ENCODE data around the gene ING3.

DNA sequence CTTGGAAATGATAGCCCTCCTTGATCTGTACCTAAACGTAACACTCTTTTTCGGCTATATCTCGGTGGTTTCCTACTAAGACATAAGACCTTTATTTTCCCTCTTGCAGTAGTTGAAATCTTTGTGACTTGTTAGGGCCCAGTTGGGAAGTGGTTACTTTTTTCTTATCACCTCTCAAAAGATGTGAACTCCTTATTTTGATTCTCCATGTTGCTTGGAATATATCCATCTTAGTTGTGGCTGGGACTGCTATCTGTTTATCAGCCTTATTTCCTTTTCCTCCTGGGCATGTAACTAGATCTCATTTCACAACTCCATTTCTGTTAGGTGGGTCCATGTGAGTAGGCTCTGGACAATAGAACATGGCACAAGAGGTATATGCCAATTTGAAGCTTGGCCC lies 33.8 kb downstream of the ING3 start:
- TF ChIP-seq, protein P1, sequence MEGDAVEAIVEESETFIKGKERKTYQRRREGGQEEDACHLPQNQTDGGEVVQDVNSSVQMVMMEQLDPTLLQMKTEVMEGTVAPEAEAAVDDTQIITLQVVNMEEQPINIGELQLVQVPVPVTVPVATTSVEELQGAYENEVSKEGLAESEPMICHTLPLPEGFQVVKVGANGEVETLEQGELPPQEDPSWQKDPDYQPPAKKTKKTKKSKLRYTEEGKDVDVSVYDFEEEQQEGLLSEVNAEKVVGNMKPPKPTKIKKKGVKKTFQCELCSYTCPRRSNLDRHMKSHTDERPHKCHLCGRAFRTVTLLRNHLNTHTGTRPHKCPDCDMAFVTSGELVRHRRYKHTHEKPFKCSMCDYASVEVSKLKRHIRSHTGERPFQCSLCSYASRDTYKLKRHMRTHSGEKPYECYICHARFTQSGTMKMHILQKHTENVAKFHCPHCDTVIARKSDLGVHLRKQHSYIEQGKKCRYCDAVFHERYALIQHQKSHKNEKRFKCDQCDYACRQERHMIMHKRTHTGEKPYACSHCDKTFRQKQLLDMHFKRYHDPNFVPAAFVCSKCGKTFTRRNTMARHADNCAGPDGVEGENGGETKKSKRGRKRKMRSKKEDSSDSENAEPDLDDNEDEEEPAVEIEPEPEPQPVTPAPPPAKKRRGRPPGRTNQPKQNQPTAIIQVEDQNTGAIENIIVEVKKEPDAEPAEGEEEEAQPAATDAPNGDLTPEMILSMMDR (IDR thresholded peaks at IDR 0.05) = no peak
- TF ChIP-seq POLR2A (IDR thresholded peaks at IDR 0.05) (no peak), POLR2AphosphoS5 (IDR thresholded peaks at IDR 0.05; ENCODE audit: insufficient read depth in 1 of 2, low read depth in 1 of 2) (no peak)

Data from vagina (tissue), 2 donors.